Measurements from ENCODE around the gene TMEM50B. TPM values are rescaled to one million over a fixed set of nuclear protein-coding genes. Genes with fewer than 3 reads are reported as not detected.
"Not testable (repeated sequence)": the region's sequence is repeated elsewhere in the genome, so short reads cannot be mapped to it uniquely, and the experiment has no call there.

The TMEM50B gene
- total RNA-seq, 2 donors from 2014 or later: 29.0 to 50.1 TPM

GRCh38 chr21:33512481-33512880 is 32.7 kb upstream of the TMEM50B start:
- H3K4me3 ChIP-seq: no peak overlapping the region
- intact Hi-C loops (cut with DNase I): no loop called here
- H3K9me3 ChIP-seq: no peaks in the 10 kb centered on the region
- no peak for DNase-seq
- no peaks in the 10 kb centered on the region for H3K36me3 ChIP-seq
- no peak overlapping the region for H3K27ac ChIP-seq
- TF ChIP-seq, protein P1, sequence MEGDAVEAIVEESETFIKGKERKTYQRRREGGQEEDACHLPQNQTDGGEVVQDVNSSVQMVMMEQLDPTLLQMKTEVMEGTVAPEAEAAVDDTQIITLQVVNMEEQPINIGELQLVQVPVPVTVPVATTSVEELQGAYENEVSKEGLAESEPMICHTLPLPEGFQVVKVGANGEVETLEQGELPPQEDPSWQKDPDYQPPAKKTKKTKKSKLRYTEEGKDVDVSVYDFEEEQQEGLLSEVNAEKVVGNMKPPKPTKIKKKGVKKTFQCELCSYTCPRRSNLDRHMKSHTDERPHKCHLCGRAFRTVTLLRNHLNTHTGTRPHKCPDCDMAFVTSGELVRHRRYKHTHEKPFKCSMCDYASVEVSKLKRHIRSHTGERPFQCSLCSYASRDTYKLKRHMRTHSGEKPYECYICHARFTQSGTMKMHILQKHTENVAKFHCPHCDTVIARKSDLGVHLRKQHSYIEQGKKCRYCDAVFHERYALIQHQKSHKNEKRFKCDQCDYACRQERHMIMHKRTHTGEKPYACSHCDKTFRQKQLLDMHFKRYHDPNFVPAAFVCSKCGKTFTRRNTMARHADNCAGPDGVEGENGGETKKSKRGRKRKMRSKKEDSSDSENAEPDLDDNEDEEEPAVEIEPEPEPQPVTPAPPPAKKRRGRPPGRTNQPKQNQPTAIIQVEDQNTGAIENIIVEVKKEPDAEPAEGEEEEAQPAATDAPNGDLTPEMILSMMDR (IDR thresholded peaks at IDR 0.05): no peak
- no peaks in the 10 kb centered on the region for H3K4me1 ChIP-seq
- no peak overlapping the region for H3K9ac ChIP-seq (ENCODE audit: low read depth in 2 of 2, low read length in 2 of 2)
- no peaks in the 10 kb centered on the region for H3K27me3 ChIP-seq

GRCh38 chr21:33511639-33512038 is 31.9 kb upstream of the TMEM50B start:
- H3K4me3 ChIP-seq: no peak overlapping the region
- H3K9ac ChIP-seq (ENCODE audit: low read depth in 2 of 2, low read length in 2 of 2): no peak overlapping the region
- DNase-seq: no peak
- H3K27ac ChIP-seq: no peak overlapping the region
- TF ChIP-seq, protein P1 (IDR thresholded peaks at IDR 0.05): no peak
- no peaks in the 10 kb centered on the region for H3K4me1 ChIP-seq
- no peaks in the 10 kb centered on the region for H3K9me3 ChIP-seq
- intact Hi-C loops (cut with DNase I): no loop called here
- no peaks in the 10 kb centered on the region for H3K36me3 ChIP-seq
- H3K27me3 ChIP-seq: no peaks in the 10 kb centered on the region

DNA sequence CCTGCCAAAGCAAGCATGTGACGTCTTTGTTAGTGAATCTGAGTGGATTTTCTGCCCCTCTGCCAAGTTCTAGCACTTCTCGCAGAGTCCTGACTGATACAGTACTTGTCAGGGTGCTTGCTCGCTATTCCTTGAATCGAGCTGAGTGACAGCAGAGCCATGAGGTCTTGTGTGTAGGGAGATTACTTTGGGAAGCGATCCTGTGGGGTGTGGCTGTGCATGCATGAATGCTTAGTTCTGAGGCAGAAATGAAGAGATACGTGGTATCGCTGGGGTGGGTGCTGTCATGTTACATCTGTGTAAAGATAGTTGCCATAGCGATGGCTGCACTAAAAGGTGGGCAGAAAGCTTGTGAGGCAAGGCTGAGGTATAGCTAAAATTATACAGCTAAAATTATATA is 31.1 kb upstream of the TMEM50B start:
- DNase-seq: no peak
- Histone ChIP-seq H3K9me3 (no peaks in the 10 kb centered on the region), H3K27ac (no peak overlapping the region), H3K27me3 (no peaks in the 10 kb centered on the region), H3K4me3 (no peak overlapping the region), H3K4me1 (no peaks in the 10 kb centered on the region), H3K36me3 (no peaks in the 10 kb centered on the region), H3K9ac (ENCODE audit: low read depth in 2 of 2, low read length in 2 of 2) (no peak overlapping the region)
- TF ChIP-seq, protein P1 (IDR thresholded peaks at IDR 0.05): no peak
- intact Hi-C loops (cut with DNase I): no loop called here

DNA sequence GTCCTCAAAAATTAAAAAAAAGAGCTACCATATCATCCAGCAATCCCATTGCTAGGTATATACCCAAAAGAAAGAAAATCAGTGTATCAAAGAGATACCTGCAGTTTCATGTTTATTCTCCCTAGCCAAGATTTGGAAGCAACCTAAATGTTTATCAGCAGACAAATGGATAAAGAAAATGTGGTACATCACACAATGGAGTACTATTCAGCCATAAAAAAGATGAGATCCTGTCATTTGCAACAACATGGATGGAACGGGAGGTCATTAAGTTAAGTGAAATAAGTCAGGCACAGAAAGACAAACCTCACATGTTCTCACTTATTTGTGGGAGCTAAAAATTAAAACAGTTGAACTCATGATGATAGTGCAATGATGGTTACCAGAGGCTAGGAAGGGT is 27.2 kb upstream of the TMEM50B start:
- H3K4me3 ChIP-seq; intact Hi-C loops (cut with DNase I); H3K27ac ChIP-seq; H3K9ac ChIP-seq (ENCODE audit: low read depth in 2 of 2, low read length in 2 of 2); DNase-seq; H3K4me1 ChIP-seq; H3K27me3 ChIP-seq; H3K36me3 ChIP-seq; H3K9me3 ChIP-seq: not testable (repeated sequence)

DNA sequence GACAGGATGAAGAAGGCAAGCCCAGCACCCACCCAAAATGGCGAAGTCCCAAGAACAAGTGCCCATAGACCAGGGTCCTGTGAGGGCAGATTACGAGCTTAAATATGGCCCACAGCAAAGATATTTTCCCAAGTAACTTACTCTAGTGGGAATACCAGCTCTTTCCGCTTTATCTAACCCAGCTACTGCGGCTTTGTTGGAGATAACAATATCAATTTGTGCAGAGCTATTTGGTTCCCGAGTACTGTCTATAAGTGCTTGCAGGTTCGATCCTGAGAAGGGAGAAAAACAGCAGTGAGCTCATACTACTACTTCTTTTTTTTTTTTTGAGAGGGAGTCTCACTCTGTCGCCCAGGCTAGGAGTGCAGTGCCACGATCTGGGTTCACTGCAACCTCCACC is 26.1 kb upstream of the TMEM50B start:
- no peaks in the 10 kb centered on the region for H3K4me1 ChIP-seq
- DNase-seq: no peak
- TF ChIP-seq, protein P1 (IDR thresholded peaks at IDR 0.05): no peak
- H3K27me3 ChIP-seq: no peaks in the 10 kb centered on the region
- no peak overlapping the region for H3K9ac ChIP-seq (ENCODE audit: low read depth in 2 of 2, low read length in 2 of 2)
- intact Hi-C loops (cut with DNase I): no loop called here
- H3K4me3 ChIP-seq: no peak overlapping the region
- H3K36me3 ChIP-seq: no peaks in the 10 kb centered on the region
- H3K27ac ChIP-seq: no peak overlapping the region
- no peaks in the 10 kb centered on the region for H3K9me3 ChIP-seq

DNA sequence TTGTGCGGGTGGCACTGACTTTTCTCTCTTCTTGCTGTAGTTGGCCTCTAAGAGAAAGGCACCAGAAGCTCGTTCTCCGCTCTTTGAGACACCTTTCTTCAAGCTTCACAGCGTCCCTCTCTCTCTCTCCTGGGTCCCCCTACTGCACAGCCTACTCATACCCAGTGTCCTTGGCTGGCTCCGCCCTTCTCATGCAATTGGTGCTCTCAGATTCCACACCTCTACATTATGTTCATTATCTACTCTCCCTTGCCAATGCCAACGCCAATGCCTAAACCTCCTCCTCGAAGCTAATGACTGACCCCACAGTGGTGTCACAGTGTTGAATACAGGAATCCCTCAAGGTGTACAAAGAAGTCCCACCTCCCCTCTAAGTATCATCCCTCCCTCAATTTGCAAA is 16.6 kb upstream of the TMEM50B start:
- intact Hi-C loops (cut with DNase I): no loop called here
- no peaks in the 10 kb centered on the region for H3K4me1 ChIP-seq
- H3K36me3 ChIP-seq: no peaks in the 10 kb centered on the region
- H3K9me3 ChIP-seq: no peaks in the 10 kb centered on the region
- no peak for DNase-seq
- H3K4me3 ChIP-seq: no peak overlapping the region
- H3K9ac ChIP-seq (ENCODE audit: low read depth in 2 of 2, low read length in 2 of 2): no peak overlapping the region
- TF ChIP-seq, protein P1 (IDR thresholded peaks at IDR 0.05): no peak
- no peak overlapping the region for H3K27ac ChIP-seq
- no peaks in the 10 kb centered on the region for H3K27me3 ChIP-seq
